ENCODE data around the gene NSMCE3.
"Not testable (repeated sequence)": the region's sequence is repeated elsewhere in the genome, so short reads cannot be mapped to it uniquely, and the experiment has no call there.

GRCh38 chr15:29224987-29225363 lies 44.6 kb downstream of the NSMCE3 start:
- TF ChIP-seq CTCF, POLR2A (IDR thresholded peaks at IDR 0.05): not testable (repeated sequence)

Data from body of pancreas (tissue), 4 donors.